Trophoblast cell (in vitro differentiated cells and primary cell): ENCODE results near the gene CYTH1.

ENCODE experiments used
- DNase-seq, 2 donors: peaks; one replicate each; pipeline ENCODE4 v3.0.0-alpha.2; 2016
- H2AFZ ChIP-seq: 2 replicates; pipeline ENCODE4 v1.6.1; 2013; ENCODE audit warnings: low read length, moderate library complexity, mild to moderate bottlenecking; ENCODE audit not compliant: insufficient read depth, poor library complexity
- H2AK5ac ChIP-seq: 2 replicates; pipeline ENCODE4 v1.6.1; 2013; ENCODE audit warnings: mild to moderate bottlenecking, low read length
- H2BK120ac ChIP-seq: 2 replicates; pipeline ENCODE4 v1.6.1; 2013; ENCODE audit warnings: low read length, mild to moderate bottlenecking, moderate library complexity; ENCODE audit not compliant: insufficient read depth, poor library complexity
- H2BK12ac ChIP-seq: 2 replicates; pipeline ENCODE4 v1.6.1; 2013; ENCODE audit warnings: mild to moderate bottlenecking, low read length, moderate library complexity
- H2BK5ac ChIP-seq: 2 replicates; pipeline ENCODE4 v1.6.1; 2013; ENCODE audit warnings: low read length, low read depth, moderate library complexity, mild to moderate bottlenecking; ENCODE audit not compliant: poor library complexity
- H3K14ac ChIP-seq: 2 replicates; pipeline ENCODE4 v1.6.1; 2013; ENCODE audit warnings: mild to moderate bottlenecking, low read length
- H3K18ac ChIP-seq: 2 replicates; pipeline ENCODE4 v1.6.1; 2013; ENCODE audit warnings: mild to moderate bottlenecking, low read length
- H3K23ac ChIP-seq: 2 replicates; pipeline ENCODE4 v1.6.1; 2013; ENCODE audit warnings: low read length
- H3K27ac ChIP-seq: 2 replicates; pipeline ENCODE4 v1.5.1; 2013; ENCODE audit warnings: low read depth, mild to moderate bottlenecking, inconsistent platforms, low read length, moderate library complexity
- H3K27me3 ChIP-seq: 2 replicates; pipeline ENCODE4 v1.6.1; 2013; ENCODE audit warnings: inconsistent platforms, mild to moderate bottlenecking, low read length, moderate library complexity; ENCODE audit not compliant: insufficient read depth
- H3K36me3 ChIP-seq, 2 experiments: 1 replicate in 1 of 2; 2 replicates in 1 of 2; pipeline ENCODE4 v1.6.1; 2013; ENCODE audit warnings: low read length in 2 of 2, mild to moderate bottlenecking in 2 of 2, moderate library complexity in 1 of 2; ENCODE audit not compliant: insufficient read depth in 2 of 2, control insufficient read depth in 1 of 2
- H3K4ac ChIP-seq: 2 replicates; pipeline ENCODE4 v1.6.1; 2013; ENCODE audit warnings: low read depth, mild to moderate bottlenecking, low read length, moderate library complexity
- H3K4me1 ChIP-seq, 2 experiments: 1 replicate in 1 of 2; 2 replicates in 1 of 2; pipeline ENCODE4 v1.6.1; 2013; ENCODE audit warnings: low read length in 2 of 2, mild to moderate bottlenecking in 2 of 2, moderate library complexity in 1 of 2; ENCODE audit not compliant: insufficient read depth in 2 of 2, control insufficient read depth in 1 of 2
- H3K4me2 ChIP-seq: 2 replicates; pipeline ENCODE4 v1.6.1; 2013; ENCODE audit warnings: inconsistent platforms, mild to moderate bottlenecking, low read length, moderate library complexity
- H3K4me3 ChIP-seq: 2 replicates; pipeline ENCODE4 v1.5.1; 2013; ENCODE audit warnings: mild to moderate bottlenecking, low read depth, low read length, inconsistent platforms
- H3K79me1 ChIP-seq: one replicate; pipeline ENCODE4 v1.6.1; 2013; ENCODE audit warnings: low read length
- H3K79me2 ChIP-seq: 2 replicates; pipeline ENCODE4 v1.6.1; 2013; ENCODE audit warnings: low read length, mild to moderate bottlenecking; ENCODE audit not compliant: control insufficient read depth, insufficient read depth, poor library complexity
- H3K9ac ChIP-seq: 2 replicates; pipeline ENCODE4 v1.6.1; 2013; ENCODE audit warnings: mild to moderate bottlenecking, low read length
- H3K9me3 ChIP-seq: 2 replicates; pipeline ENCODE4 v1.6.1; 2013; ENCODE audit warnings: low read depth, mild to moderate bottlenecking, control low read depth, inconsistent platforms, low read length; ENCODE audit not compliant: insufficient read depth
- H4K12ac ChIP-seq: 2 replicates; pipeline ENCODE4 v1.6.1; 2013; ENCODE audit warnings: low read depth, mild to moderate bottlenecking, low read length, moderate library complexity
- H4K8ac ChIP-seq: 2 replicates; pipeline ENCODE4 v1.6.1; 2013; ENCODE audit warnings: low read depth, mild to moderate bottlenecking, low read length, moderate library complexity
- H4K91ac ChIP-seq: one replicate; pipeline ENCODE4 v1.6.1; 2013; ENCODE audit warnings: low read depth, mild to moderate bottlenecking, low read length, moderate library complexity
- WGBS: extraction: QIAGEN DNeasy Blood & Tissue Kit; methylation state at CpG from one replicate; pipeline ENCODE4 v1.1.7; 2013; ENCODE audit warnings: missing lambda C conversion rate; ENCODE audit not compliant: insufficient read length, insufficient coverage; ENCODE audit errors: extremely low coverage; 5-methylcytosine and 5-hydroxymethylcytosine counted together

The CYTH1 gene

DNA sequence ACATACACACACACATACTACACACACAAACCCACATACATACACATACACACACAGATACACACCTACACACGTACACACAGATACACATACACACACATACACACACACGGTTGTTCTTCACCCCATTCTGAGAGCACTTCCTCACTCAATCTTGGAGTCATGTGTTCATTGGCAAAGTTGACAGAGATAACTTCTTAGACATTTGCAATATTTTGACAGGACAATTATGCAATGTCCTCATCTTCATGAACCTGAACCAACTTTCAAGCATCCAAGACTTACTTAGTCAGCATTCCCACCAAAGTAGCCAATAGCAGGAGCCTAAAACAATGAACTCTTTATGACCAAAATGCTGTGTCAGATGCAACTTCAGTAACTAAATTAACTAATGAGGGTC, 127.7 kb downstream of the CYTH1 start:
- no peak overlapping the region for H3K9ac ChIP-seq
- no peaks in the 10 kb centered on the region for H3K36me3 ChIP-seq
- no peaks in the 10 kb centered on the region for H3K79me1 ChIP-seq
- no peak overlapping the region for H3K4ac ChIP-seq
- H3K27me3 ChIP-seq, result no peaks in the 10 kb centered on the region
- no peaks in the 10 kb centered on the region for H3K4me1 ChIP-seq
- no peak overlapping the region for H2BK120ac ChIP-seq
- no peak overlapping the region for H2BK12ac ChIP-seq
- no peaks in the 10 kb centered on the region for H3K79me2 ChIP-seq
- no peak overlapping the region for H3K4me2 ChIP-seq
- H3K27ac ChIP-seq, result no peak overlapping the region
- no peak overlapping the region for H2BK5ac ChIP-seq
- H4K12ac ChIP-seq, result no peak overlapping the region
- WGBS, result no CpG with 5 or more reads among the region's 2 CpGs
- no peak overlapping the region for H2AK5ac ChIP-seq
- H3K14ac ChIP-seq, result no peak overlapping the region
- no peak overlapping the region for H3K23ac ChIP-seq
- no peak overlapping the region for H2AFZ ChIP-seq
- no peaks in the 10 kb centered on the region for H3K9me3 ChIP-seq
- no peak for DNase-seq
- no peak overlapping the region for H3K18ac ChIP-seq
- no peak overlapping the region for H4K8ac ChIP-seq
- H3K4me3 ChIP-seq, result no peak overlapping the region
- H4K91ac ChIP-seq, result no peak overlapping the region

GRCh38 chr17:78653382-78653781, 128.7 kb downstream of the CYTH1 start:
- no peak overlapping the region for H3K4ac ChIP-seq
- no peak overlapping the region for H4K91ac ChIP-seq
- H3K36me3 ChIP-seq, result no peaks in the 10 kb centered on the region
- H3K4me1 ChIP-seq, result no peaks in the 10 kb centered on the region
- no peak overlapping the region for H2AFZ ChIP-seq
- no peak overlapping the region for H4K8ac ChIP-seq
- no peak overlapping the region for H3K4me2 ChIP-seq
- H3K9ac ChIP-seq, result no peak overlapping the region
- H3K27me3 ChIP-seq, result no peaks in the 10 kb centered on the region
- H3K27ac ChIP-seq, result no peak overlapping the region
- H3K9me3 ChIP-seq, result no peaks in the 10 kb centered on the region
- H3K4me3 ChIP-seq, result no peak overlapping the region
- no peak overlapping the region for H2BK120ac ChIP-seq
- no CpG with 5 or more reads among the region's 5 CpGs for WGBS
- no peaks in the 10 kb centered on the region for H3K79me2 ChIP-seq
- no peak for DNase-seq
- no peak overlapping the region for H2BK12ac ChIP-seq
- H2BK5ac ChIP-seq, result no peak overlapping the region
- no peak overlapping the region for H3K23ac ChIP-seq
- no peak overlapping the region for H3K18ac ChIP-seq
- H2AK5ac ChIP-seq, result no peak overlapping the region
- no peak overlapping the region for H4K12ac ChIP-seq
- H3K14ac ChIP-seq, result no peak overlapping the region
- H3K79me1 ChIP-seq, result no peaks in the 10 kb centered on the region

GRCh38 chr17:78652913-78653312, 129.2 kb downstream of the CYTH1 start:
- Histone ChIP-seq H2BK120ac (no peak overlapping the region), H3K4me3 (no peak overlapping the region), H3K27me3 (no peaks in the 10 kb centered on the region), H3K18ac (no peak overlapping the region), H3K27ac (no peak overlapping the region), H3K14ac (no peak overlapping the region), H2AK5ac (no peak overlapping the region), H3K23ac (no peak overlapping the region), H3K4ac (no peak overlapping the region), H2BK12ac (no peak overlapping the region), H3K9ac (no peak overlapping the region), H3K79me1 (no peaks in the 10 kb centered on the region), H2BK5ac (no peak overlapping the region), H2AFZ (no peak overlapping the region), H4K91ac (no peak overlapping the region), H4K12ac (no peak overlapping the region), H3K4me1 (no peaks in the 10 kb centered on the region), H3K9me3 (no peaks in the 10 kb centered on the region), H3K36me3 (no peaks in the 10 kb centered on the region), H3K4me2 (no peak overlapping the region), H3K79me2 (no peaks in the 10 kb centered on the region), H4K8ac (no peak overlapping the region)
- no CpG with 5 or more reads among the region's 11 CpGs for WGBS
- peak in 1 of 2 donors; percentile 40 for DNase-seq

DNA sequence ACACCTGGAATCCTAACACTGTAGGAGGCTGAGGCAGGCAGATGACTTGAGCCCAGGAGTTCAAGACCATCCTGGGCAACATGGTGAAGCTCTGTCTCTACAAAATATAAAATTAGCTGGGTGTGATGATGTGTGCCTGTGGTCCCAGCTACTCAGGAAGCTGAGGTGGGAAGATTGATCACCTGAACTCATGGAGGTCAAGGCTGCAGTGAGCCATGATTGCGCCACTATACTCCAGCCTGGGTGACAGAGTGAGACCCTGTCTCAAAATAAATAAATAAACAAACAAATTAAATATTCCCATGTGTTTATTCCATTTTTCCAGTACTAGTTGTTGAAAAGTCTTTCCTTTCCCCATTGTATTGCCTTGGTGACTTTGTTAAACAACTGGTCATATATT, 130.0 kb downstream of the CYTH1 start:
- no peak overlapping the region for H3K27ac ChIP-seq
- H3K4me2 ChIP-seq, result no peak overlapping the region
- no peak overlapping the region for H2BK120ac ChIP-seq
- no peak overlapping the region for H3K9ac ChIP-seq
- H3K4ac ChIP-seq, result no peak overlapping the region
- DNase-seq, result no peak
- no peak overlapping the region for H2BK12ac ChIP-seq
- H3K14ac ChIP-seq, result no peak overlapping the region
- no peaks in the 10 kb centered on the region for H3K27me3 ChIP-seq
- no peaks in the 10 kb centered on the region for H3K9me3 ChIP-seq
- no peaks in the 10 kb centered on the region for H3K4me1 ChIP-seq
- H3K79me1 ChIP-seq, result no peaks in the 10 kb centered on the region
- no peak overlapping the region for H3K23ac ChIP-seq
- no peak overlapping the region for H4K91ac ChIP-seq
- WGBS, result no CpG with 5 or more reads among the region's 1 CpG
- no peak overlapping the region for H4K12ac ChIP-seq
- no peak overlapping the region for H2AFZ ChIP-seq
- no peaks in the 10 kb centered on the region for H3K36me3 ChIP-seq
- H4K8ac ChIP-seq, result no peak overlapping the region
- no peak overlapping the region for H2BK5ac ChIP-seq
- H3K4me3 ChIP-seq, result no peak overlapping the region
- no peaks in the 10 kb centered on the region for H3K79me2 ChIP-seq
- no peak overlapping the region for H2AK5ac ChIP-seq
- no peak overlapping the region for H3K18ac ChIP-seq
